Fibroblast of skin of back (primary cell): ENCODE measurements around the gene ZNF200.
A peak's percentile ranks its signal among the peaks of the same experiment; 100 is the strongest.
"Not testable (repeated sequence)": the region's sequence is repeated elsewhere in the genome, so short reads cannot be mapped to it uniquely, and the experiment has no call there.

Source experiments
- DNase-seq: peaks from one replicate; pipeline ENCODE4 v3.0.0-alpha.2; 2013

The ZNF200 gene

GRCh38 chr16:3198334-3199072 lies 36.5 kb downstream of the ZNF200 start:
- DNase-seq, result no peak

- DNase-seq, result not testable (repeated sequence)
Observed at GRCh38 chr16:3197694-3198333, 37.1 kb downstream of the ZNF200 start.

- no peak for DNase-seq
Observed at GRCh38 chr16:3195975-3196374, 39.0 kb downstream of the ZNF200 start.

GRCh38 chr16:3194792-3195191 lies 40.2 kb downstream of the ZNF200 start:
- no peak for DNase-seq

GRCh38 chr16:3193221-3194212 lies 41.4 kb downstream of the ZNF200 start:
- DNase-seq, result no peak

- DNase-seq, result no peak
Observed at GRCh38 chr16:3192476-3193019, 42.4 kb downstream of the ZNF200 start.

- no peak for DNase-seq
Observed at GRCh38 chr16:3190949-3191353, 44.0 kb downstream of the ZNF200 start.

- DNase-seq, result no peak
Observed at GRCh38 chr16:3189869-3190268, 45.1 kb downstream of the ZNF200 start.

GRCh38 chr16:3188925-3189825 lies 45.8 kb downstream of the ZNF200 start:
- peak; percentile 70 for DNase-seq

- DNase-seq, result no peak
Observed at GRCh38 chr16:3188675-3188924, 46.4 kb downstream of the ZNF200 start.

- peak; percentile 76 for DNase-seq
Observed at GRCh38 chr16:3187798-3188674, 46.9 kb downstream of the ZNF200 start, which contains the start of gene OR1F1. OR1F1 (plus strand) TSS chr16:3188204.

GRCh38 chr16:3186946-3187690 lies 47.8 kb downstream of the ZNF200 start:
- DNase-seq, result no peak

- no peak for DNase-seq
Observed at GRCh38 chr16:3183445-3184139, 51.4 kb downstream of the ZNF200 start.

- peak; percentile 76 for DNase-seq
Observed at GRCh38 chr16:3182608-3183444, 52.1 kb downstream of the ZNF200 start.

GRCh38 chr16:3182293-3182607 lies 52.7 kb downstream of the ZNF200 start:
- DNase-seq, result not testable (repeated sequence)

- DNase-seq, result peak; percentile 26
Observed at GRCh38 chr16:3180445-3180878, 54.5 kb downstream of the ZNF200 start.

- no peak for DNase-seq
Observed at GRCh38 chr16:3179651-3180050, 55.3 kb downstream of the ZNF200 start.
